Non-pigmented ciliary epithelial cell (primary cell): ENCODE data around the gene ATP9A.
"Not testable (repeated sequence)": the region's sequence is repeated elsewhere in the genome, so short reads cannot be mapped to it uniquely, and the experiment has no call there.

Experiments
- DNase-seq: peaks from one replicate; pipeline ENCODE4 v3.0.0-alpha.2; 2010; ENCODE audit warnings: low read depth

ATP9A gene

GRCh38 chr20:51691703-51692102 is 76.5 kb downstream of the ATP9A start:
- DNase-seq, result no peak

- DNase-seq, result no peak
Observed at GRCh38 chr20:51688600-51689244, 79.5 kb downstream of the ATP9A start.

GRCh38 chr20:51687630-51688029 is 80.6 kb downstream of the ATP9A start:
- no peak for DNase-seq

- peak; percentile 20 for DNase-seq
Observed at GRCh38 chr20:51687108-51687507, 81.1 kb downstream of the ATP9A start.

- DNase-seq, result not testable (repeated sequence)
Observed at GRCh38 chr20:51685494-51685893, 82.7 kb downstream of the ATP9A start.

- DNase-seq, result no peak
Observed at GRCh38 chr20:51680067-51680749, 88.0 kb downstream of the ATP9A start.

- DNase-seq, result no peak
Observed at GRCh38 chr20:51679254-51679921, 88.8 kb downstream of the ATP9A start.

- no peak for DNase-seq
Observed at GRCh38 chr20:51678026-51678697, 90.0 kb downstream of the ATP9A start.

GRCh38 chr20:51668947-51669346 is 99.2 kb downstream of the ATP9A start:
- DNase-seq, result no peak

- no peak for DNase-seq
Observed at GRCh38 chr20:51668515-51668914, 99.7 kb downstream of the ATP9A start.

GRCh38 chr20:51667491-51667890 is 100.7 kb downstream of the ATP9A start:
- no peak for DNase-seq

GRCh38 chr20:51667002-51667408 is 101.2 kb downstream of the ATP9A start:
- no peak for DNase-seq

- no peak for DNase-seq
Observed at GRCh38 chr20:51666126-51666525, 102.1 kb downstream of the ATP9A start.

- DNase-seq, result no peak
Observed at GRCh38 chr20:51665543-51666118, 102.6 kb downstream of the ATP9A start.

GRCh38 chr20:51661609-51662178 is 106.5 kb downstream of the ATP9A start:
- DNase-seq, result peak; percentile 50

- peak; percentile 37 for DNase-seq
Observed at GRCh38 chr20:51660672-51661608, 107.2 kb downstream of the ATP9A start.

- no peak for DNase-seq
Observed at GRCh38 chr20:51659491-51660050, 108.6 kb downstream of the ATP9A start.

- DNase-seq, result no peak
Observed at GRCh38 chr20:51656726-51657260, 111.4 kb downstream of the ATP9A start.

GRCh38 chr20:51656089-51656488 is 112.1 kb downstream of the ATP9A start:
- not testable (repeated sequence) for DNase-seq

GRCh38 chr20:51654495-51654894 is 113.7 kb downstream of the ATP9A start:
- DNase-seq, result no peak
